ENCODE measurements around the gene DOCK8.

DOCK8 gene

DNA sequence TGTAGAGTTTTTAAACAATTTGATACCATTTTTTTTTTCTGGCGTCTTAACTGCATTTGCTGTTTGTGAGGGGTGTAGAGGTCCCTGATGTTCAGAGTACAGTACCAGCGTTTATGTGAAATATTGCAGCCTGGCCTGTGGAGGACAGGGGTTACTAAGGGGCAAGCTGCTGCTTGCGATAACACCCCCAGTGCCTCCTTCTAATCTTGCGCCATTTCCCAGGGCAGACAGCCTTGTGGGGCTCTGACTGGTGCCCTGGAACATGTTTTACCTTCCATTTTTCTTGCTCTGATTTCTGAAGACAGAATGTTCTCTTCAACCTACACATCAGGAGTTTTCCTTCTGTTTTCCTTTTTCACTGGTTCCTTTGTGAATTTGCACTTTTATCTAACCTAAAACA is 142.9 kb downstream of the DOCK8 start:
- TF ChIP-seq, protein P1, sequence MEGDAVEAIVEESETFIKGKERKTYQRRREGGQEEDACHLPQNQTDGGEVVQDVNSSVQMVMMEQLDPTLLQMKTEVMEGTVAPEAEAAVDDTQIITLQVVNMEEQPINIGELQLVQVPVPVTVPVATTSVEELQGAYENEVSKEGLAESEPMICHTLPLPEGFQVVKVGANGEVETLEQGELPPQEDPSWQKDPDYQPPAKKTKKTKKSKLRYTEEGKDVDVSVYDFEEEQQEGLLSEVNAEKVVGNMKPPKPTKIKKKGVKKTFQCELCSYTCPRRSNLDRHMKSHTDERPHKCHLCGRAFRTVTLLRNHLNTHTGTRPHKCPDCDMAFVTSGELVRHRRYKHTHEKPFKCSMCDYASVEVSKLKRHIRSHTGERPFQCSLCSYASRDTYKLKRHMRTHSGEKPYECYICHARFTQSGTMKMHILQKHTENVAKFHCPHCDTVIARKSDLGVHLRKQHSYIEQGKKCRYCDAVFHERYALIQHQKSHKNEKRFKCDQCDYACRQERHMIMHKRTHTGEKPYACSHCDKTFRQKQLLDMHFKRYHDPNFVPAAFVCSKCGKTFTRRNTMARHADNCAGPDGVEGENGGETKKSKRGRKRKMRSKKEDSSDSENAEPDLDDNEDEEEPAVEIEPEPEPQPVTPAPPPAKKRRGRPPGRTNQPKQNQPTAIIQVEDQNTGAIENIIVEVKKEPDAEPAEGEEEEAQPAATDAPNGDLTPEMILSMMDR (IDR thresholded peaks at IDR 0.05; ENCODE audit: control insufficient read depth, insufficient read depth, low read depth, low read length, missing control alignments), result no peak
- no peak overlapping the region for H3K4me3 ChIP-seq (ENCODE audit: control insufficient read depth, low read depth, low read length)
- DNase-seq (ENCODE audit: low read depth), result no peak

DNA sequence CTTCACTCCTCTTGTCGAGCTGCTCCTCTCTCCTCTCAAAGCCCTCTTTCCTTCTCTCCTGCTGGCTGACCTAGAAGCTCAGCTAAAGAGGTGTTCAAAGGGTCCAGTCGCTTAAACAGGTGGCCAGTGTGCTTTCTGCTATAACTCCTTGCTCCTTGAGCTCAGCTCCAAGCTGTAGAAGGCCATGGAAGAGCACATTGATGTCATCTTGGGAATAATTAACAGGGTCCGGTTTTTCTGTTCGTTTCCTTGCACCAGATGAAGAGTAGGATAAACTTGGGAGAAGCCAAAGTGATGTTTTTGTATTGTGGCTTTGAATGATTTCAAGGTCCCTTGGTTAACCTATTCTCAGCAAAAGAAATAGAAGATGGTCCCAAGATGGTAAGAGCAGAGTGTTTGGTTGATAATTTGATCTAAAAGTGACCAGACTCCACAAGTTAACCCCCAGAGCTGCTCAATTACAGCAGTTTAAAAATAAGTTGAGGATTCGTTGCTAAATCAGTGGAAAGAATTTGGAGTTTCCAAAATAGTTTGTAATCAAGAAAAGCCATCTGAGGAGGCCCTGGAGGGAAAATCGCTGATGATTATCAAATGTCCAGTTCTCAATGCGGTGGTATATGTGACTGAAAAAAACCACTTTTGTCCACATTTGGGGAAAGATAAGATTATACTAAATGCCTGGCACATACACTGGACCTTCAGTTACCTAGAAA is 148.1 kb downstream of the DOCK8 start:
- H3K4me3 ChIP-seq (ENCODE audit: control insufficient read depth, low read depth, low read length), result no peak overlapping the region
- no peak for DNase-seq (ENCODE audit: low read depth)
- TF ChIP-seq, protein P1 (IDR thresholded peaks at IDR 0.05; ENCODE audit: control insufficient read depth, insufficient read depth, low read depth, low read length, missing control alignments), result no peak

DNA sequence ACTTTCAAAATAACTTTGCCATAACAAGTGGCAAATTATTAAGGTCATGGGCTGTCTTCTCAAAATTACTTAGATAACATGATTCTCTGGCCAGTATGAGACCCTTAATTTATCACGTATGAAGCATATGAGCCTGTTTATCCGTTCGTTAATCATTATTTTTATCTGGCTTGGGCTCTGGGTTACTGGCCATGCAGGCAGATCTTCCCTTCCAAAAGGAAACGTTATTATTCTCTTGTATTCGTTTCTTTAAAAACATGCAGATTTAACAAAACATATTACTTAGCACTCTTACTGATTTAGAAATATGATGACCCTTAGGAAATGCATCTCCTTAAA is 148.6 kb downstream of the DOCK8 start:
- no peak overlapping the region for H3K4me3 ChIP-seq (ENCODE audit: control insufficient read depth, low read depth, low read length)
- TF ChIP-seq, protein P1 (IDR thresholded peaks at IDR 0.05; ENCODE audit: control insufficient read depth, insufficient read depth, low read depth, low read length, missing control alignments), result no peak
- no peak for DNase-seq (ENCODE audit: low read depth)

DNA sequence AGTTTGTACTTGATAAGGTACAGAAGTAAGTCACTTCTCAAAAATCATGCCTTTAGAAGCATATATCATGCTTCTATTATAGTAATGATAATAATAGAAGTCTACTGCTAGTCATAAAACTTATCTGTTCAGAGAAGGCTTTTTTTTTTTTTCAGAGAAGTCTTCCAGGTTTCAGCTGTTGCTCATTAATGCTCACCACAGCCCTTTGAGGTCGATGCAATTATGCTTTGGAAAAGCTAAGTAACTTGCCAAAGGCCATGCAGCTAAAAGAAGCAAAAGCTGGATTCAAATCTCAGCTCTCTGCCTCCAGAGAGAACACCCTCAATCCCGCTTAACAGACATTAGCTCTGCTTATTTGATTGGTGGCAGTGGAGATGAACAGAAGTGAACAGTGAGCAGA is 150.8 kb downstream of the DOCK8 start:
- no peak for DNase-seq (ENCODE audit: low read depth)
- TF ChIP-seq, protein P1 (IDR thresholded peaks at IDR 0.05; ENCODE audit: control insufficient read depth, insufficient read depth, low read depth, low read length, missing control alignments), result no peak
- H3K4me3 ChIP-seq (ENCODE audit: control insufficient read depth, low read depth, low read length), result no peak overlapping the region

DNA sequence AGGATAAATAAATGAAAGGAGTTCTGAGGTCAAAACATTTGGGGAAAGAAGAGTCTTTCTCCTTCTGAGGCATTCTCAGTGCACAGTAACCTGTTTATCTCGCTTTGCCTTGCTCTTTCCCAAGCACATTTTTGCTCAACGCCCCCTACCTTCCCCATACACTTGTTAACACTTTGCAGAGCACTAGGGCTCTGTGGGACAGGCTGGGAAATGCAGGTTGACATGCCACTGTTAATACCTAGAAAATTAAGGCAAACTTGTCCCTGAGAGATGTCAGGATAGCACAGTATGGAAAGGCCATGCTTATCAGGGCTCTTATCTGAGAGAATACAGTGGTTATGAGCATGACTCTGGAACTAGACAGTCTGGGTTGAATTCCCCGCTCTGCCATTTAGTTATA is 152.0 kb downstream of the DOCK8 start:
- no peak for DNase-seq (ENCODE audit: low read depth)
- H3K4me3 ChIP-seq (ENCODE audit: control insufficient read depth, low read depth, low read length), result no peak overlapping the region
- TF ChIP-seq, protein P1 (IDR thresholded peaks at IDR 0.05; ENCODE audit: control insufficient read depth, insufficient read depth, low read depth, low read length, missing control alignments), result no peak

DNA sequence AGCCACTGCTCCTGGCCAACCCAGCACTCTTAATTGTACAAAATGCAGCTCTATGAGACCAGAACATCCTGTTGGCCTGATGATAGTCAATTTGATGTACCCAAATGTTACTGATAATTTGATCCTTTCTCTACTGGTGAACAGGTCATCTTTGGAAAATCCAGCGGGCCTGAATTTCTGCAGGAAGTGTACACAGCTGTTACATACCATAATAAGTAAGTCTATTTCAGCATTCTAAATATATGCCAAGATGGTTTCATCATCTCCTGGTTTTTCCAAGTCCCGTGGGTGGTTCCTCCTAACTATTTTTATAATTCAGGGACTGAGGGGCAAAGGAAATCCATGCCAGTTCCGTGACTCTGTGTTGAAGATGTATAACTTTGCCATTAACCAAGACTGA is 155.4 kb downstream of the DOCK8 start:
- no peak overlapping the region for H3K4me3 ChIP-seq (ENCODE audit: control insufficient read depth, low read depth, low read length)
- TF ChIP-seq, protein P1 (IDR thresholded peaks at IDR 0.05; ENCODE audit: control insufficient read depth, insufficient read depth, low read depth, low read length, missing control alignments), result no peak
- no peak for DNase-seq (ENCODE audit: low read depth)
